ENCODE results near the gene ALDH3B1. TPM values are rescaled to one million over a fixed set of nuclear protein-coding genes. Genes with fewer than 3 reads are reported as not detected.

Gene ALDH3B1
- total RNA-seq, 1 experiment from 2014 or later, result 18.3 TPM

DNA sequence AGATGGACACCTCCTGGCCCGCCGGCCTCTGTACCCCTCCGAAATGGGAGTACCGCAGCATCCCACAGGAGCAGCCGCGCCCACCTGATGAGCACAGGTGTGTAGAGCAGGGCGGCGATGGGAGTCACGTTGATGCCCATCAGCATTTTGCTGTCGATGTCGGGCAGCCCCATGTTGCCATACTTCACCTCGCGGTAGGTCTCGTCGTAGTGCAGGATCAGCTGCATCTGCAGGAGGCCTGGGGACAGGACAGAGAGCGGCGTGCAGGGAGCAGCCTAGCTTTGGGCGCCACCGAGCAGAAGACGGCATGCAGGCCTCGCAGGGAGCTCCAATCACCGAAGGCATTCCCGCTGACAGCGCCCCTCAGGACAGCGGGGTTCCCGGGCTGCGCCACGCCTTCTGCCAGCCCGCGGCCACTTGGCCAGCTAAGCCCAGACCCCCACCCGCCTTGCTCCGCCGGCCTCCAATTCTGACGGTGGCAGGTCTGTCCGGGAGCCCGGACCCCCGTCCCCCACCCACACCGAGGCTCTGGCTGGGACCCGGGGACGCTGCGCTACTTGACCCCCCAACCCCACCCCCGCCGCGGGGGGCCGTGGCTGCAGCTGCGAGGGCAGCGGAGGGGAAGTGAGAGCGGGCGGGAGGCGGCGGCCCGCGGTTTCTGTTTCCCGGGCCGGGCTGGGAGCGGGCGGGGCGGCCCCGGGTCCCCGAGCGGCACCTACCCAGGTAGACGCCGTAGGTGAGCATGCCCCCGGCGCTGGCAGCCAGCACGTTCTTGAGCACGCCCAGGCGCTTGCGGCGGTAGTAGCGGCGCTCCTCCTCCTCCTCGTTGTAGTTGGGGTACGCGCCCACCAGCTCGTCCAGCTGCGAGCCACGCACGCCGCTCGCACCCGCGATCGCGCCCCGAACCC is 6.9 kb upstream of the ALDH3B1 start:
- peak overlapping the region; percentile 51 to 66 for H3K4me3 ChIP-seq (ENCODE audit: low read depth in 2 of 2, low read length in 2 of 2)
- no peaks in the 10 kb centered on the region for H3K27me3 ChIP-seq (ENCODE audit: control insufficient read depth, insufficient read depth, low read length)
- no peak for DNase-seq (ENCODE audit: low read depth, low spot score)
- no TSS peak for BruUV-seq (replicated peaks)
- ChIA-PET CTCF (no interaction called here), POLR2A (interaction anchor here (0.6 kb wide), 1 partner anchor 110 kb away, joined by 11 read pairs; no protein-coding TSS in a partner anchor)
- H3K9me3 ChIP-seq (ENCODE audit: control insufficient read depth, insufficient read depth, low read depth, low read length), result no peaks in the 10 kb centered on the region
- H3K27ac ChIP-seq (ENCODE audit: low read length), result no peak overlapping the region
- H3K4me1 ChIP-seq (ENCODE audit: control insufficient read depth, insufficient read depth, low read length), result peaks cover 11% of the 10 kb centered on the region
- H3K36me3 ChIP-seq (ENCODE audit: control insufficient read depth, insufficient read depth, low read length), result no peaks in the 10 kb centered on the region
- in situ Hi-C loops (cut with HindIII; ENCODE audit: low pct_unique_long_range_greater_than_20kb, low sequenced_read_pairs), result no loop called here
- intact Hi-C loops (cut with micrococcal nuclease; ENCODE audit: unreplicated experiment), result no loop called here
- TF ChIP-seq POLR2AphosphoS5 (IDR thresholded peaks at IDR 0.05; ENCODE audit: low read depth, low read length) (no peak), TCF7L2 (IDR thresholded peaks at IDR 0.05; ENCODE audit: low read depth, low read length) (no peak), CTCF (IDR thresholded peaks at IDR 0.05) (no peak), REST (IDR thresholded peaks at IDR 0.05; ENCODE audit: insufficient read depth in 1 of 2, low read depth in 2 of 2, low read length in 1 of 2) (no peak), SIN3A (IDR thresholded peaks at IDR 0.05; ENCODE audit: borderline replicate concordance, insufficient read depth, low read depth, low read length) (no peak; the same call in 1 of the 2 replicates)
- ATAC-seq, result peak; percentile 67

DNA sequence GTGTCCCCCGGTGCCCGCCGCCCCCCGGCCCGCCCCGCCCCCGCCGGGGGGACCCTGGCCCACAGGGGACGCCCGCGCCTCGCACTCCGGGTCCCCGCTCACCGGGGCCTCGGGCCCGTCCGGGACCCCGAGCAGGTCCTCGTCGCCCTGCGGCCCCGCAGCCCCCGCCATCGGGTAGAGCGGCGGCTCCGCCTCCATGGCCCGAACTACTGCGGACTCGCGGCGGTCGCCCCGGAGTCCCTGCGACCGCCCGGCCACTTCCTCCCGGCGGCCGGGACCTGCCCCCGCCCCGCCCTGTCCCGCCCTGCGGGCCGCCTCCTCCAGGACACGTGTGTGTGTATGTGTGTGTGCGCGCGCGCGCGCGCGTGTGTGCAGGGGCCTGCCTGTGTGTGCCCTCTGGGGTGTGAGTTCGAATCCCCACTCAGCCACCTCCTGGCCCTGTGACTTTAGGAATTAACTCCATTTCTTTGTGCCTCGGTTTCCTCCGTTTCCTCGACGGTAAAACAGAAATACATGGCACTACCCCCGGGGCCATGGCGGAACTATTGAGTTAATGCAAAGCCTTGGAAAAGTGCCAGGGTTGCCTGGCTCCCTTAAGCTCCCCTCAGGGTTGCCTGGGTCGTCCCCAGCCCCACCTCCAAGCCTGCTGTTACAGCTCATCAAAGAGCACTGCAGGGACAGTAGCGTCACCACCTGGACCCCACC is 6.1 kb upstream of the ALDH3B1 start, which contains the start of gene UNC93B1:
UNC93B1 (minus strand) TSS at position 252 of the 705 bp plus-strand sequence; CDS start at position 198, 54 bp downstream.
- intact Hi-C loops (cut with micrococcal nuclease; ENCODE audit: unreplicated experiment) (no loop called here), in situ Hi-C loops (cut with HindIII; ENCODE audit: low pct_unique_long_range_greater_than_20kb, low sequenced_read_pairs) (no loop called here)
- BruUV-seq (replicated peaks), result no TSS peak
- peaks cover 15% of the 10 kb centered on the region for H3K4me1 ChIP-seq (ENCODE audit: control insufficient read depth, insufficient read depth, low read length)
- CTCF ChIA-PET, result no interaction called here
- no peaks in the 10 kb centered on the region for H3K9me3 ChIP-seq (ENCODE audit: control insufficient read depth, insufficient read depth, low read depth, low read length)
- no peak for DNase-seq (ENCODE audit: low read depth, low spot score)
- peak; percentile 94 for ATAC-seq
- peak within 1 kb of the TSS; percentile 80 for H3K27ac ChIP-seq (ENCODE audit: low read length)
- no peaks in the 10 kb centered on the region for H3K27me3 ChIP-seq (ENCODE audit: control insufficient read depth, insufficient read depth, low read length)
- H3K4me3 ChIP-seq (ENCODE audit: low read depth in 2 of 2, low read length in 2 of 2), result peak within 1 kb of the TSS; percentile 51 to 66
- POLR2A ChIA-PET, result no interaction called here
- H3K36me3 ChIP-seq (ENCODE audit: control insufficient read depth, insufficient read depth, low read length), result no peaks in the 10 kb centered on the region
- TF ChIP-seq TCF7L2 (IDR thresholded peaks at IDR 0.05; ENCODE audit: low read depth, low read length) (no peak), SIN3A (IDR thresholded peaks at IDR 0.05; ENCODE audit: borderline replicate concordance, insufficient read depth, low read depth, low read length) (peak; percentile 83; the same call in 1 of the 2 replicates), REST (IDR thresholded peaks at IDR 0.05; ENCODE audit: insufficient read depth in 1 of 2, low read depth in 2 of 2, low read length in 1 of 2) (0 out of 4 replicates have a peak, but pooled peaks of 1 of the 2 experiments have one; percentile 21), CTCF (IDR thresholded peaks at IDR 0.05) (no peak), POLR2AphosphoS5 (IDR thresholded peaks at IDR 0.05; ENCODE audit: low read depth, low read length) (peak; percentile 59; the same call in 1 of the 2 replicates)

Measured in Panc1 (cell line).